Neutrophil (primary cell): Measurements from ENCODE around the gene LRRIQ1.

Experiments used
- H3K27ac ChIP-seq: fragments of 200-600 bp; sonication (generic); 2 replicates; pipeline ENCODE4 v1.5.1; 2016; ENCODE audit warnings: mild to moderate bottlenecking, moderate library complexity
- H3K27me3 ChIP-seq: fragments of 200-600 bp; sonication (generic); 2 replicates; pipeline ENCODE4 v1.6.0; 2016; ENCODE audit warnings: mild to moderate bottlenecking
- H3K36me3 ChIP-seq: fragments of 200-600 bp; sonication (generic); 2 replicates; pipeline ENCODE4 v1.5.1; 2017
- H3K4me1 ChIP-seq, 2 experiments: fragments of 200-600 bp in 1 of 2; sonication (generic) in 1 of 2; 1 replicate in 1 of 2; 2 replicates in 1 of 2; pipeline versions ENCODE4 v1.5.1 to v1.6.1; 2013 to 2016; ENCODE audit warnings: low read depth in 1 of 2, low read length in 1 of 2, mild to moderate bottlenecking in 1 of 2, moderate library complexity in 1 of 2; ENCODE audit not compliant: control insufficient read depth in 1 of 2, insufficient read depth in 1 of 2
- H3K4me3 ChIP-seq, 2 experiments: fragments of 200-600 bp in 1 of 2; sonication (generic) in 1 of 2; 1 replicate in 1 of 2; 2 replicates in 1 of 2; pipeline ENCODE4 v1.5.1; 2013 to 2016; ENCODE audit warnings: low read depth in 1 of 2, low read length in 1 of 2, mild to moderate bottlenecking in 1 of 2, moderate library complexity in 1 of 2
- H3K9me3 ChIP-seq: fragments of 200-600 bp; sonication (generic); 2 replicates; pipeline ENCODE4 v1.5.1; 2016
- TF ChIP-seq, protein P1 (sequence below): fragments of 200-600 bp; sonication (generic); IDR thresholded peaks from 2 replicates; pipeline ENCODE4 v1.5.1; 2016; ENCODE audit warnings: antibody characterized with exemption

LRRIQ1 gene

DNA sequence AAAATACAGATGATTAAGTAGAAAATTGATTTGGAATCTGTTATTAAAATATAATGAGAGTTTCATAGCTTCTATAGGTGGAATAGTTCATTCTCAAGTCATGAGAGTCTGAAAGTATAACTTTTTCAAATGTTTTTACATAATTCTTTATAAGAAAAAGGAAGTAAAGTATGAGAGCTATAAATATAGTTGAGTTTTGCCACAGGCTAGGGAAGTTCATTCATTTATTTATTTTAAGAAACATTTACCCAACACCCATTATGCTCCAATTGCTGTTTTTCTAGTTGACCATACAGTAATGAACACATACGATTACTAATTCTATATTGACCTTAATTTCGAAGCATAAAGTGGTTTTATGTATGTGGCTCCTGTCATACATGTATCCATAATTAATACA is 24.8 kb downstream of the LRRIQ1 start:
- Histone ChIP-seq H3K4me1 (no peaks in the 10 kb centered on the region), H3K27me3 (no peaks in the 10 kb centered on the region), H3K27ac (no peak overlapping the region), H3K4me3 (no peak overlapping the region), H3K9me3 (no peaks in the 10 kb centered on the region), H3K36me3 (no peaks in the 10 kb centered on the region)
- TF ChIP-seq, protein P1, sequence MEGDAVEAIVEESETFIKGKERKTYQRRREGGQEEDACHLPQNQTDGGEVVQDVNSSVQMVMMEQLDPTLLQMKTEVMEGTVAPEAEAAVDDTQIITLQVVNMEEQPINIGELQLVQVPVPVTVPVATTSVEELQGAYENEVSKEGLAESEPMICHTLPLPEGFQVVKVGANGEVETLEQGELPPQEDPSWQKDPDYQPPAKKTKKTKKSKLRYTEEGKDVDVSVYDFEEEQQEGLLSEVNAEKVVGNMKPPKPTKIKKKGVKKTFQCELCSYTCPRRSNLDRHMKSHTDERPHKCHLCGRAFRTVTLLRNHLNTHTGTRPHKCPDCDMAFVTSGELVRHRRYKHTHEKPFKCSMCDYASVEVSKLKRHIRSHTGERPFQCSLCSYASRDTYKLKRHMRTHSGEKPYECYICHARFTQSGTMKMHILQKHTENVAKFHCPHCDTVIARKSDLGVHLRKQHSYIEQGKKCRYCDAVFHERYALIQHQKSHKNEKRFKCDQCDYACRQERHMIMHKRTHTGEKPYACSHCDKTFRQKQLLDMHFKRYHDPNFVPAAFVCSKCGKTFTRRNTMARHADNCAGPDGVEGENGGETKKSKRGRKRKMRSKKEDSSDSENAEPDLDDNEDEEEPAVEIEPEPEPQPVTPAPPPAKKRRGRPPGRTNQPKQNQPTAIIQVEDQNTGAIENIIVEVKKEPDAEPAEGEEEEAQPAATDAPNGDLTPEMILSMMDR, result no peak

DNA sequence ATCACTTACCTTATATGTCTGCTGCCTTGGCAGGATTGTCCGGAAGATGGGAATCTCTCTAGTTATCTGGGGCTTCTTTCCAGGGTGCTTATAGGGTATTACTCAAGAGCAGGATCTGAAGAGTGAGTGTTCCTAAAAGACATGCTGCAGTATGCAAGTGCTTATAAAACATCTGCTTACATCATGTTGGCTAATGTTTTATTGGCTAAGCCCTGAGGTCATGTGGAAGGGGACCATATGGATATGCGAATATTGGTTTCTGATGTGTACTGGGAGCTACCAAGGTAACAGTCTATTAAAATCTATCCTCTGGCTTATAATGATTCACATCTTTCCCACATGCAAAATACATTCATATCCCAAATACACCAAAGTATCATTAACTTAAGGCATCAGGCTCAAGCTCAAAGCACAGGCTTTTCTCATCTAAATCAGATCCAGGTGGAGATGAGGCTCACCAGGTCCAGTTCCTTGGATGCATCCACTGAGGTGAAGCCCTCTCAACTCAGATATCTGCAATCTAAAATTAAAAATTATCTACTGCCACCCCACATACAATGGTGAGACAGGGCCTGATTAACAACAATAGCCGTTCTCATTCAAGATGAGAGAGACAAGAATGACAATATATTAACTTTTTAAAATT is 29.8 kb downstream of the LRRIQ1 start:
- TF ChIP-seq, protein P1, result no peak
- no peaks in the 10 kb centered on the region for H3K9me3 ChIP-seq
- H3K4me3 ChIP-seq, result no peak overlapping the region
- no peak overlapping the region for H3K27ac ChIP-seq
- H3K27me3 ChIP-seq, result no peaks in the 10 kb centered on the region
- no peaks in the 10 kb centered on the region for H3K36me3 ChIP-seq
- no peaks in the 10 kb centered on the region for H3K4me1 ChIP-seq

DNA sequence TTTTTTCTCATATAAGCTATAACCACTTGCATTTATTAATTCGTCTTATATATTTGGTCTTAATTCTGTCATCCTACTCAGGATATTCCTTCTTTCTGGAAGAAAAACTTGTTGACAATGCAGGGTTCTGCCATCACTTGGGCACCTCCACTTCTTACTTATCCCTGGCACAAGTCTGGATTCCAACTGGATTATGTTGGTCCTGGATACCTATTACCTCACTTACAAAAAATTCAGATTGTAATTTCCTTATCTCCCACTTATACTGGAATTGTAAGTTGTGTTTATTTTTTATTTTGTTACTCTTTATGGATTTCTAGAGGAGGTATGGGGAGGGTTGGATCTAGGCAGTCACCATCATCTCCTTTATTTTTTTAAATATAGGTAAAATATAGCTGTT is 36.7 kb downstream of the LRRIQ1 start:
- no peaks in the 10 kb centered on the region for H3K36me3 ChIP-seq
- no peaks in the 10 kb centered on the region for H3K27me3 ChIP-seq
- H3K27ac ChIP-seq, result no peak overlapping the region
- H3K9me3 ChIP-seq, result no peaks in the 10 kb centered on the region
- TF ChIP-seq, protein P1, result no peak
- no peaks in the 10 kb centered on the region for H3K4me1 ChIP-seq
- H3K4me3 ChIP-seq, result no peak overlapping the region

DNA sequence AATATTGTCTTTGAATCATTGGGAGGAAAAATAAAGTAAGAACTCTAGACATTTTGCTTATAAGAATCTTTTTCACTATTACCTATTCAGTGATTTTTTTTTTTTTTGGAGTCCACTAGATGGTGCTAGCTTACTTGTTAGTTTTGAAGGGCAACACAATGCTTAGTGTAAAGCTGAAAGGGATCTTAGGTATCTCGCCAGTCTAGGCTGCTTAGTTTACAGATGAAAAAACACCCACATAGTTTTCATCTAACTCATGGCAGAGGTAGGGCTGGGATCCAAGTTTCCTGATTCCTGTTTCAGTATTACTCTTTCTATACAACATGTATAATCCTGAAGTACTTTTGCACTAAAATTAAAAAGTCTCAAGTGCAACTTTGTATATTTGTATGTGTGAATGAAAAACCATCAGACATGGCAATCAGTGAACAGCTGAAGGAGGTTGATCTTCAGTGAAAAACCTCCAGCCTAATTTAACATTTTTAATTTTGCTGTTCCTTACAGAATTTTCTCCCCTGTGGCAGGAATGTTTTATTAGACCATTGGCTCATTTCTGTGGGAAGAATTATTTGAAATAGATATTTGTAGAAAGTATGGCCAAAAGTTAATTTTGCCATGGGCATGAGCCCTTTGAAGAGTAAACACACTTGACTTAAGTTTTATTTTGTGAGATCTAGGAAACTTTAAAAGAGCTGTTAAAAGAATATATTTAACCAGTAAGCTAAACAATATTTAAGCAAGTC is 40.7 kb downstream of the LRRIQ1 start:
- no peak overlapping the region for H3K27ac ChIP-seq
- TF ChIP-seq, protein P1, result no peak
- no peaks in the 10 kb centered on the region for H3K9me3 ChIP-seq
- no peaks in the 10 kb centered on the region for H3K36me3 ChIP-seq
- H3K27me3 ChIP-seq, result no peaks in the 10 kb centered on the region
- no peaks in the 10 kb centered on the region for H3K4me1 ChIP-seq
- H3K4me3 ChIP-seq, result no peak overlapping the region

DNA sequence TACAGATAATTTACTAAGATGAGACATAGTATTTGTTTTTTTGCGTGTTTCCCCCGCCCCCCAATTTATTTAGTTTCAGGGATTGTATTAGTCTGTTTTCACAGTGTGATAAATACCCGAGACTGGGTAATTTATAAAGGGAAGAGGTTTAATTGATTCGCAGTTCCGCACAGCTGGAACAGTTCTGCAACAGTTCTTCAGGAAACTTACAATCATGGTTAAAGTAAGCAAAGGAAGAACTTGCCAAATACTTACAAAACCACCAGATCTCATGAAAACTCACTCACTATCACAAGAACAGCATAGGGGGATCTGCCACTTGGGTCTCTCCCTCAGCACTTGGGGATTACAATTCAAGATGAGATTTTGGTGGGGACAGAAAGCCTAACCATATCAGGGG is 48.9 kb downstream of the LRRIQ1 start:
- H3K4me3 ChIP-seq, result no peak overlapping the region
- TF ChIP-seq, protein P1, result no peak
- H3K36me3 ChIP-seq, result no peaks in the 10 kb centered on the region
- H3K27ac ChIP-seq, result no peak overlapping the region
- no peaks in the 10 kb centered on the region for H3K27me3 ChIP-seq
- no peaks in the 10 kb centered on the region for H3K4me1 ChIP-seq
- no peaks in the 10 kb centered on the region for H3K9me3 ChIP-seq
